Jurkat, Clone E6-1 (cell line): ENCODE results near the gene SS18L1.
"Not testable (repeated sequence)": the region's sequence is repeated elsewhere in the genome, so short reads cannot be mapped to it uniquely, and the experiment has no call there.

ENCODE experiments used
- DNase-seq: peaks from one replicate; pipeline ENCODE4 v3.0.0-alpha.2; 2011; ENCODE audit warnings: low read depth, low spot score
- H3K4me3 ChIP-seq: 2 replicates; pipeline ENCODE4 v1.5.1; 2011; ENCODE audit warnings: mild to moderate bottlenecking, low read length, control low read depth, moderate library complexity

SS18L1 gene

DNA sequence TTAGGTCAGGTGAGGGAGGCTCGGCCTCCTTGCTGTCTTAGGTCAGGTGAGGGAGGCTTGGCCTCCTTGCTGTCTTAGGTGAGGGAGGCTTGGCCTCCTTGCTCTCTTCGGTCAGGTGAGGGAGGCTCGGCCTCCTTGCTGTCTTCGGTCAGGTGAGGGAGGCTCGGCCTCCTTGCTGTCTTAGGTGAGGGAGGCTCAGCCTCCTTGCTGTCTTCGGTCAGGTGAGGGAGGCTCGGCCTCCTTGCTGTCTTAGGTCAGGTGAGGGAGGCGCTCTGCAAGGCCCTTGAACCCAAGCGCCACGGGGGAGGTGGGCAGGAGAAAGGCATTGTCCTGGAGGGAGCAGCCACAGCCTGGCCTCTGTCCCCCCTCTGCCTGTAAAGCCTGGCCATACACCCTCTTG is 4.8 kb downstream of the SS18L1 start:
- DNase-seq, H3K4me3 ChIP-seq: not testable (repeated sequence)

DNA sequence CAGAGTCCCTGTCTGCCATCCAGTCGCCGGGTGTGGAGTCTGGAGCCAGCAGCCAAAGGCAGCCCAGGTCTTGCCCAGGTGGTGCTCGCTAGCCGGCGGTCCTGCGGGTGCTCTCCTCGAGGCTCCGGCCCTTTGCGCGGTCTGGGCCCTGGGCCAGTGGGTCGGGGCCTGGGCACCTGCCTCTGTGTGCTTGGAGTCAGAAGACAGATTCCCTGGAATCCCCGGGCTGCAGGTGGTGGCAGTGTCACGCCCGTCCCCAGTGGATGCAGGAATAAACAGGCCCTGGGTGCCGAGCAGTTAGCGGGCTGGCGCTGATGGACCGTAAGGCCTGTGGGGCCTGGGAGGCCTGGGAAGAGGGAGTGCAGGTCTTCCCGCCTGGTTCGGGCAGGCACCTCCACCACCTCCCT is 5.3 kb downstream of the SS18L1 start:
- no peak overlapping the region for H3K4me3 ChIP-seq
- no peak for DNase-seq

DNA sequence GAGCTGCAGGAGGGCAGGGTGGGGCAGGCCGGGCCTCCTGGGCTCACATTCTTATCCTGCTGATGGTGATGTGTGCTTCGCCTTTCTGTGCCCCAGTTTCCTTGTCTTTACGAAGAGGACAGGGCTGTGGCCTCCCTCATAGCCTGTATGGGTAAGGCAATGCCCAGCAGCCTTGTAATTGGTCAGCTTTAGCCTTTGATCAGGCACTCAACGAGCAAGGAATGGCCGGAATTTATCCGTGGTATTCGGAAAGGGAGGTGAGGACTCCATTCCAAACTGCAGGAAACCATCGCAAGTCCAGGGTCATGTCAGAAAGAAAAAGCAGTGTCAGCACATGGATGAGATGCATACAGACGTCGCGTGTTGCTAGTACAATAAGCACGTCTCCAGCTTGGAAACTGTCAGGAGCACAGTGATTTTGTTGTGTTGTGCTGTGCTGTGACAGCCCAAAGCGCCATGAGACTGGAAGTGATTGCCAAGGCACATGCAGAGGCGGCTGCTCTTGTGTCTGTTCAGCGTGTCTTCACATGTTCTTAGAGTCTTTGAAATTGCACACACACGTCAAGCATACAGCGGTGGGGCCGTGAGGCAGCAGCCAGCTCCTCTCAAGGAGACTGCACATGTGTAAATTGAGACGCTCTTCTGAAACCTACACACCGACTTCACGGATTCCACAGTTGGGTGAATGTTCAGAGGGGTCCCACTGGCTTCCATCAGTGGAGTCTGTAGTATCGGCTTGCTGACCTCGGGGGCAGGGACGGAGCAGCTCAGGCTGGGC is 6.2 kb downstream of the SS18L1 start:
- no peak overlapping the region for H3K4me3 ChIP-seq
- DNase-seq, result no peak

DNA sequence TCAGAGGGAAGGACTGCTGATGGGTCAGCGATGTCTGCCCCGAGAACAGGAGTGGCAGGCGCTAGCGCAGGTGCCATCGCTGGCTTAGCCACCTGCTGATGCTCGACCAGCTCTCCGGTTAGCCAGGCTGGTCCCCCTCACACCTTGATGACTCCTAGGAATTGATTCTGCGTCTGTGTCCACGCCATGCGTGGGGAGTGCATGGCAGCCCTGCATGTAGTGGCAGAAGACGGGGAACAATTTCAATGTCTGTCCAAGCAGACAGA is 6.7 kb downstream of the SS18L1 start:
- DNase-seq, result no peak
- H3K4me3 ChIP-seq, result no peak overlapping the region

DNA sequence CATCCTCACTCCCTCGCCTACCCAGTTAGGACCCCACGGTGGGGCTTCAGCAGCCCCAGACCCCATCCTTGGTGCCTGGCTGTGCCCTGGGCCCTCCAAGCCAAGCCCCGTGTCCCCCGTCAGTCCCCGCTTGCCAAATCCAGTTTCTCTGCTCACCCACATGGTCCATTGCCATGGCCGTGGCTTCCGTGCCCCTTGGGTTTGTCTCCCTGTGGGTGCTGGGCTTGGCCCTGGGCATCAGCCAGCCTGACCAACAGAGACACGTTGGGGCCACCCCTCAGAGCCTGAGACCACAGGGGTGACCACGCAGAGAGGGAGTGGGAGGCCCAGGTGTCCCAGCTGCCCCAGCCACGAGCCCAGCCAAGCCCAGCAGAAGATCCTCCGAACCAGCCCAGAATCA is 7.7 kb downstream of the SS18L1 start:
- DNase-seq, result no peak
- no peak overlapping the region for H3K4me3 ChIP-seq

DNA sequence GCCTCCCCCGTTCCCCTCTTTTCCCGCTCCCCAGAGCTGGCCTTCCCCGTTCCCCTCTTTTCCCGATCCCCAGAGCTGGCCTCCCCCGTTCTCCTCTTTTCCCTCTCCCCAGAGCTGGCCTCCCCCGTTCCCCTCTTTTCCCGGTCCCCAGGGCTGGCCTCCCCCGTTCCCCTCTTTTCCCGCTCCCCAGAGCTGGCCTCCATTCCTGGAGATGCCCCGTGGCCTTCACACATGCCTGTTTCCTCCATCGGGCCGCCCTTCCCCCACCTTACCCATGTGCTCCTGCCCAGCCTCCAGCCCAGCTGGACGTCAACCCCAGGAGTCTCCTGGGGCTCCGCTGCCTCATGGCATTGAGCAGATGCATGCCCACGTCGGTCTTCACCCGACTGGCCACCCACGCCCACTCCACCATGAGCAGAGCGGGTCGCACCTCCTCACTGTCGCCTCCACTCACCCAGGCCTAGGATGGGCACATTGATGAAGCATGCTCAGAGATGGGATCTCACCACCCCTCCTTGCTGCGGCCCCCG is 8.3 kb downstream of the SS18L1 start:
- DNase-seq, result no peak
- no peak overlapping the region for H3K4me3 ChIP-seq

DNA sequence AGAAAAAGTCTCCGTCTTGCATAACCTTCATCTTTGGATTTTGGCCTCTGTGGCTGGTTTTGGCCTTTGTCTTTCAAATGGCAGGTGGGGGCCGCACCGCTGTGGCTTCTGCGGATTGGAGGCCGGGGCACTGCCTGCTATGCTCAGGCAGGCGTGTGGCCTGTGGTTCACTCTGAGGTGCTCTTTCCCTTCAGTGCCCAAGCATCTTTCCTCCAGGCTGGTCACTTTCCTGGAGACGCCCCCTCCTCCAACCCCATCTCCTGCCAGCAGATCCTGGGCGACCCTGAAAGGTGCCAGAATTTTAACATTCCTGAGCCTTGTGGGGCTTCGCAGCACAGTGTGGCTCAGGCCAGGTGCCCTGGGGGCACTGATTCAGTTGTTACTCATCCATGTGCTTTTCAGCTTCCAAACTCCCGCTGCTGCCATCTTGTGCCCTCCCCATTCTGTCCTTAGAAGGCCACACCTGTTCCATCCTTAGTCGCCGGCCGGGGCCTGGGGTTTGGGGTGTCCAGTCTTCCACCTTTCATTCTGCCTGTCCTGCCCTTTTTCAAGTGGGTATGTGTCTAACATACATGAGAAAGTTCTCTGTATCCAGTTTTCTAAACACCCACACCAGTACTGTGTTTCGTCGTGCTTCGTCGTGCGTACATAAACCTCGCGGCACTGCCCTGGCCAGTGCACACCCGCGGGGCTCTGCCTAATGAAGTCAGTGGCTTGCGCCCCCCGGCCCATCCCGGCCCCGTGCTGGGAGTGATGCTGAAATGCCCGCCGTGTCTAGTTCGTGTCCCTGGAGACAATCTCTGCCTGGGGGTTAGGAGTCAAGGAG is 12.1 kb downstream of the SS18L1 start:
- no peak overlapping the region for H3K4me3 ChIP-seq
- no peak for DNase-seq

DNA sequence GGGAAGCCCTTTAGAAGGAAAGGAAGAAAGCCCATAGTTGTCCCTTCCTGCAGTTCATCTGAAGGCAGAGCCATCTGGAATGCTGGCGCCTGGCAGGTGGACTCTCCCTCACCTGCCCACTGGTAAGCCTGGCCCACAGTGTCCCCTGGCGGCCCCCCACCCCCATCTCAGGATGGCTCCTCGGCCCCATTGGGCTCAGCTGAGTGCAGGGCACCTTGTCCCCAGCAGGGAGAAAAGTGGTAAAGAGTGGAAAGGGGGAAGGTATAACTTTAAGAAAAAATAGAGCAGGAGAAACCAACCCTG is 12.6 kb downstream of the SS18L1 start:
- H3K4me3 ChIP-seq, result no peak overlapping the region
- DNase-seq, result no peak

DNA sequence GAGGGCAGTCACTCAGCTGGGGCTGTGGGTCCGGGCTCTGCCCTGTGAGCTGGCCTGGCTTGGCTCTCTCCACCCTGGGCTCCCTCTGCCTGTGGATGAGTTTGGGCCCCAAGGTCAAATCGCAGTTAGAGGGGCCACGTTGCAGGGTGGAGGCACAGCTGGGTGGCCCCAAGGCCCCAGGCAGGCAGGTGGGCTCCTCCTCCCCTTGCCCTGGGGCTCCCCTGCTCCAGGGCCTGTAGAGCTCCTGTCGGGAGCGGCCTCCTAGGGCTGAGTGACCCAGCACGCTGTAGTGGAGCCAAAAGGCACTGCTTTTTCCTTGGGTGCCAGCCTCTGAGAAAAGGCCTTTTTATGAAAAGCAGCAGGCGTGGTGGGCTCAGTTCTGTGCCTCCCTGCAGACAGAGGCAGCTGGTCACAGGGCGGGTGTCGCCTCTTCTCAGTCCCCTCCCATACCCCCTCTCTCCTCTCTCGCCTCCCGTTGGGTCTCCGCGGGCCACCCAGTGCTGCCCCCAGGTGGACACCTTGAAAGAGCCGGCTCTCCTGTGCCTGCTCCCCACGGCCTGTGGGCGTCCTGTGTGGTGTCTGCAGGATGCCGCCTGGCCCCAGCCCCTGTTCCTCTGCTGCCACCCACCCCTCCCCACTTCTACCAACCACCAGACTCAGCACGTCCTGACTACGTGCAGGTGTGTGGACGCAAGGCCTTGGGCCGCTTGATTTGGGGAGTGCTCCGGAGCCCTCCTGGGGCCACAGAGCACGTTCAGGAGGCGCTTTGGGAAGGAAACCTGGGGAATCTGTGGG is 13.2 kb downstream of the SS18L1 start:
- peak; percentile 32 for DNase-seq
- H3K4me3 ChIP-seq, result no peak overlapping the region

DNA sequence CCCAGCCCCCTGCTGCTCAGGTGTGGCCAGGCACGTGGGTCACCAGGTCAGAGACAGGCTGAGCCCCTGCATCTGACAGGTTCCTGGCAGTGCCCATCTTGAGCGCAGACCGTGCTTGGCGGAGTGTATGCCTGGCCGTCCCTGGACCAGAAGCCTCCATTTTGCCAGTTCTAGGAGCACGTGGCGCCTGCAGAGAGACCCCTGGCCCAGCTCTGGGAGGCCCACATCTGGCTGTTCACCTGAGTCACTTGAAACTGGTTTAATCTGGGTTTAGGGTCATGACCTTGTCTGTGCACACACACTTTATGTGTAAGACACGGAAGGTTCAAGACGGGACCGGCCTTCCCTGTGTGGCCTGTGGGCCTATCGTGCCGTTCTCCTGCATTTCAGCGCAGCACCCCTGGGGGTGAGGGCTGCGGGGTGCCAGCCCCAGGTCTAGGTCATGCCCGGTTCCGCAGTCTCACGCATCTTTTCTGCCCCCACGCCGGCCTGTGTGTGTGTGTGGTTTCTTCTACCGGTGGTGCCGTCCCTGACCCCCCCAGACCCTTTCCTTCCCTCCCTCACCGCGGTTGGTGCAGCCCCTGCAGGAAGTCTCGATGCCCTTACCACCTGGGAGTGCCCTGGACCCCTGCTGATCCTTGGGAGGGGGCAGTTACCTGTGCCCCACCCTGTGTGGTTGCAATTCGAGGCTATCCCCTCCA is 14.0 kb downstream of the SS18L1 start:
- no peak for DNase-seq
- no peak overlapping the region for H3K4me3 ChIP-seq

DNA sequence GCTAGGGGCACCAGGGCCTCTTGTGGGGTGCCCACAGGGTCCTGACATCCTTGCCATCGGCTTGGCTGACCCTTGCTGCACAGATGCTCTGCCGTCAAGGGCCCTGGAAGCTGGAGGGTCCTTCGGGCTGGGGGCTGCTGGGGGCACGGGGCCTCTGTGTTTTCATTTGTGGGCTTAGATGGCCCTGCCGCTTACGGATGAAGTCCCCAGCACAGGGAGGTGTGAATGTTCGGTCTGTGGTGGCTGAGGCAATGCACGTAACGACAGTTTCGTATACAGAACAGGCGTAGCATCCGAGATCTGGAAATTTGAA is 14.5 kb downstream of the SS18L1 start:
- H3K4me3 ChIP-seq, result no peak overlapping the region

DNA sequence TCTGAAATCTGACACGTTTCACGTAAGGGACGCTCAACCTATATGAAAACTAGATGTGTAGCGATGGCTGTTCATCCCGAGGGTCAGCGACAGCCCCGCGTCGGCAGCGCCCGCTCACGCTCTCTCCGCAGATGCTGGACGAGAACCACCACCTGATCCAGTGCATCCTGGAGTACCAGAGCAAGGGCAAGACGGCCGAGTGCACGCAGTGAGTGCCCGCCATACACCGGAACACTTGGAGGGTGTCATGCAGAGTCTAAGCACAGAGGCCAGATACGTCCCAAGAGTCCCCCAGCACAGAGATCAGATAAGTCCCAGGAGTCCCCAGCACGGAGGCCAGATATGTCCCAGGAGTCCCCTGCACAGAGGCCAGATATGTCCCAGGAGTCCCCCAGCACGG is 15.0 kb downstream of the SS18L1 start:
- DNase-seq, result no peak
- no peak overlapping the region for H3K4me3 ChIP-seq

More for the DNA sequence above, 14.5 kb downstream of the SS18L1 start:
- DNase-seq, result no peak

DNA sequence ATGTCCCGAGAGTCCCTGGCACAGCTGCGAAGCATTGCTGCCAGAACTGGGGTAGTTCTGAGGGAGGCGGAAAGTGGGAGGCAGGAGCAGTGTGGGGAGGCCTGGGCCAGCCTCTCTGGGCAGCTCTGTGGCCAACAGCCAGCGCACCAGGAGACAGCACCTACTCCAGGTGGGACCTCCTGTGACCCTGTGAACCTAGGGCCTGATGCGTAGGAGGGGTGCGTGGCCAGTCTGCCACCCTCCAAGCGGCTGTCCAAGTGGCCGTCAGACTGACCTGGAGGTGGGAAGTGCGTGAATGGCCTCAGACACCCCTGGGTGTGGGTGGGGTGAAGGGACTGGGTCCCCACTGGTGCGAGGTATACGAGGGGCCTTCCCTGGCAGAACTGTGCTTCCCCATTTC is 15.5 kb downstream of the SS18L1 start:
- no peak for DNase-seq
- H3K4me3 ChIP-seq, result no peak overlapping the region

DNA sequence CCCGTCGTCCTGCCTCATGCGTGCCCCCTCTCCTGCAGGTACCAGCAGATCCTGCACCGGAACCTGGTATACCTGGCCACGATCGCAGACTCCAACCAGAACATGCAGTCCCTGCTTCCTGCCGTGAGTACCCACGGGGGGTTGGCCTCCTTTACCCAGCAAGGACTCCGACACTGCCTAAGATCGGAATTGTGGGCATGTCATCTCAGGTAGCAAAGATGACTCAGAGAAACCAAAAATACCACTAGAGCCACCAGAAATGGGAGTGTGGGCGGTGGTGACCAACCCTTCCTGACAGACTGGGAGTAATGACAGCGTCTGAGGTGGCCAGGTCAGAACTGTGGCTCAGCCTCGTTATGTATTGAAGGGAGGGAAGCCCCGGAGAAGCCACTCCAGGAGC is 16.3 kb downstream of the SS18L1 start:
- no peak for DNase-seq

DNA sequence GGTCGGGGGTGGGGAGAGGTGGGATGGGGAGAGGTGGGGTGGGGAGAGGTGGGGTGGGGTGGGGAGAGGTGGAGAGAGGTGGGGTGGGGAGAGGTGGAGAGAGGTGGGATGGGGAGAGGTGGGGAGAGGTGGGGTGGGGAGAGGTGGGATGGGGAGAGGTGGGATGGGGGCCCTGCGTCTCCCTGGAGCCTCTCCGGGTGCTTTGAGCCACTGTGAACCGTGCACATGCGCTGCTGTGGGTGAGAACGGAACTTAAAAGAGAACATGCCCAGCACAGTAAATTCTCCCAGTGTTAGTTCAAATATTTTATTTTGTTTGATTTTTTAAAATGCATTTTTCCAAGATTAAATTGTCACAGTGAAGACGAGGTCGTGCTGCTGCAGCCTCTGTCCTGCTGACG is 16.7 kb downstream of the SS18L1 start:
- H3K4me3 ChIP-seq, result no peak overlapping the region
- no peak for DNase-seq

More for the DNA sequence above, 16.3 kb downstream of the SS18L1 start:
- H3K4me3 ChIP-seq, result no peak overlapping the region

DNA sequence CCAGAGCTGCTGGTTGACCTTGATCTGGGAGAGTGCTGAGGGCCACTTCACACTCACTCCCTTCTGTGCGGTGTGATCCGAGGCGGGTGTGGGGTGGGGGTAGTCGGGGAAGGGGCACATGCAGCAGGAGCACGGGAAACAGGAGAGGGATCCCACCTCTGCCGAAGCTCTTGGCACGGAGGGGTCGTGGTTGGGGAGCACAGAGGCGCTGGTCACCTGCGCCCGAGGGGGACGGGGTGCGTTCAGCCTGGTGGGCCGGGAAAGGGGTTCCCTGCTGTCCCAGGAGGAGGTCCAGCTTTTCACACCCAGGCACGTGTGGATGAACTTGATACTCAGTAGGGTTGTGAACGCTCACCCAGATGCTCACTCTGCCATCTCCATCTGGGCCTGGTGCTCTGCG is 17.3 kb downstream of the SS18L1 start:
- no peak for DNase-seq
- H3K4me3 ChIP-seq, result no peak overlapping the region

DNA sequence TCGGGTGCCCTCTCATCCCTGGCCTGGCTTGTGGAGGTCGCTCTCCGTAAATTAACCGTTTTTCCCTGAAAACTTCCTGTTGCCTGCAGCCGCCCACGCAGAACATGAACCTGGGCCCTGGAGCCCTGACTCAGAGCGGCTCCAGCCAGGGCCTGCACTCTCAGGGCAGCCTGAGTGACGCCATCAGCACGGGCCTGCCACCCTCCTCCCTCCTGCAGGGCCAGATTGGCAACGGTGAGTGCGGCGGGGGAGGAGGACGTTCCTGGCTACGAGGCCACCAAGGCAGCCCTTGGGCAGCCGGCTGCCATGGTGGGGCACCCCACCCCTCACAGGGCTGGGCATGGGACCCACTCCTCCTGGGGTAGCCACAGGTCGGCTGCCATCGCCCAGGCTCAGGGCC is 17.8 kb downstream of the SS18L1 start:
- no peak for DNase-seq
- H3K4me3 ChIP-seq, result no peak overlapping the region

DNA sequence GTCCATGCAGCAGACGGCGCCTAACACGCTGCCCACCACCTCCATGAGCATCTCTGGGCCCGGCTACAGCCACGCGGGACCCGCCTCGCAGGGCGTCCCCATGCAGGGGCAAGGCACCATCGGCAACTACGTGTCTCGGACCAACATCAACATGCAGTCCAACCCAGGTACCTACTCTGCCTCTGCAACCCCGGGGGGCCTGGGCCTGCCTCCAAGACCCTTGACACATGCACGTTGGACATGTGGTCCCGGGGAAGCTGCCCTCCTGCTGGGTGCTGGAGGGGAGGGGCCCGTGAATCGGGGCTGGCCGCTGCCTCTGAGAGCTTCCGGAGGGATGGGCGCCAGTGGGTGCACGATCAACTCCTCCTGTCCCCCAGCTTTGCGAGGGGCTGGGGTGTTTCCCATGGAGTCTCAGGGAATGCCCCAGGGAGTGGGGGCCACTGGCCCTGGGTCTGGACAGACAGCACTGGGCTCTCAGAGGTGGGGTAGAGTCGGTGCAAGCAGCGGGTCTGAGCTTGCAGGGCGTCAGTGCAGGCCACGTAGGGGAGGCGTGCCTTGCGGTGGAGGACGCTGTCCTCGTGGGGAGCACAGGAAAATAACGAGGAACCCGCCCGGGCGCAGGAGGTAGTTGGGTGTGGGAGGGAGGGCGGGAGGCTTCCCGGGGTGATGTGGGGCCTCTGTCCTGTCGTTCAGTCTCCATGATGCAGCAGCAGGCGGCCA is 19.4 kb downstream of the SS18L1 start:
- H3K4me3 ChIP-seq, result no peak overlapping the region
- no peak for DNase-seq

DNA sequence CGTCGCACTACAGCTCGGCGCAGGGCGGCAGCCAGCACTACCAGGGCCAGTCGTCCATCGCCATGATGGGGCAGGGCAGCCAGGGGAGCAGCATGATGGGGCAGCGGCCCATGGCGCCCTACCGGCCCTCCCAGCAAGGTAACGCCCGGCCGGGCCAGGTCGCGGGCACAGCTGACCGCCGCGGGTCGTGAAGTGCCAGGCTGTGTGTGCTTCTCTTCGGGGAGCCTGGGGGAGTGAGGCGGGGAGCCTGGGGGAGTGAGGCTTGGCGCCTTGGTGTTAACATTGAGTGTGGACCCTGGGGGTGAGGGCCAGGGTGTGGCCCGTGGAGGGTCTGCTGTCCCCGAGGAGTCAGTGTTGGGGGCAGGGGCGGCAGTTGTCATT is 19.9 kb downstream of the SS18L1 start:
- no peak for DNase-seq
- H3K4me3 ChIP-seq, result no peak overlapping the region
